B cell (primary cell): ENCODE data around the gene IGFLR1. TPM values are rescaled to one million over a fixed set of nuclear protein-coding genes. Genes with fewer than 3 reads are reported as not detected.

Experiments used
- ATAC-seq: fragments of 200-7000 bp; cut with Tn5 transposase; one replicate; pipeline ENCODE4 v1.10.0; 2021; ENCODE audit warnings: low read depth, mild to moderate bottlenecking, moderate number of reproducible peaks, moderate library complexity
- CTCF ChIA-PET: fragments of 350-600 bp; sonication (Branson Sonifier 250); formaldehyde crosslinking; loops from one replicate; lab custom pipeline; 2021; ENCODE audit warnings: antibody characterized with exemption, inconsistent platforms; lab: Charles Lee
- POLR2A ChIA-PET: fragments of 350-600 bp; sonication (Branson Sonifier 250); formaldehyde crosslinking; loops from one replicate; lab custom pipeline; 2021; ENCODE audit warnings: antibody characterized with exemption; lab: Charles Lee
- DNase-seq: peaks from one replicate; pipeline ENCODE4 v3.0.0; 2013
- H2AFZ ChIP-seq: 2 replicates; pipeline ENCODE4 v1.6.1; 2012; ENCODE audit warnings: mild to moderate bottlenecking, low read depth, low read length; ENCODE audit not compliant: insufficient read depth, poor library complexity, severe bottlenecking
- H3K27ac ChIP-seq, 2 donors: 1 replicate in 1 of 2; 2 replicates in 1 of 2; pipeline ENCODE4 v1.5.1; 2012 to 2013; ENCODE audit warnings: low read length in 2 of 2, mild to moderate bottlenecking in 2 of 2, moderate library complexity in 1 of 2
- H3K27me3 ChIP-seq, 4 experiments: fragments of 200-600 bp in 1 of 4; sonication (generic) in 1 of 4; replicated peaks in 1 of 4; 1 replicate in 2 of 4; 2 replicates in 2 of 4; pipeline versions ENCODE4 v1.6.1 to v1.7.0; 2013 to 2016; ENCODE audit warnings: low read length in 3 of 4, mild to moderate bottlenecking in 2 of 4, mixed read lengths in 1 of 4, moderate library complexity in 1 of 4; ENCODE audit not compliant: insufficient read depth in 4 of 4, control insufficient read depth in 3 of 4; ENCODE audit errors: control extremely low read depth in 1 of 4
- H3K36me3 ChIP-seq, 2 experiments: replicated peaks in 1 of 2; 1 replicate in 1 of 2; 2 replicates in 1 of 2; pipeline versions ENCODE4 v1.6.1 to v1.7.1; 2013; ENCODE audit warnings: low read length in 1 of 2; ENCODE audit not compliant: insufficient read depth in 2 of 2, control insufficient read depth in 1 of 2; ENCODE audit errors: control extremely low read depth in 1 of 2, extremely low read depth in 1 of 2
- H3K4me1 ChIP-seq, 2 donors: fragments of 200-600 bp in 1 of 2; sonication (generic) in 1 of 2; 1 replicate in 1 of 2; 2 replicates in 1 of 2; pipeline versions ENCODE4 v1.5.1 to v1.6.1; 2013 to 2017; ENCODE audit warnings: low read length in 2 of 2; ENCODE audit not compliant: control insufficient read depth in 2 of 2, insufficient read depth in 2 of 2
- H3K4me2 ChIP-seq: replicated peaks from 2 replicates; pipeline ENCODE3; 2012; ENCODE audit warnings: mild to moderate bottlenecking, low read depth, low read length; ENCODE audit not compliant: poor library complexity, severe bottlenecking
- H3K4me3 ChIP-seq, 5 experiments: fragments of 200-600 bp in 1 of 5; sonication (generic) in 1 of 5; 1 replicate in 3 of 5; 2 replicates in 2 of 5; pipeline versions ENCODE4 v1.5.1 to v1.7.0; 2011 to 2016; ENCODE audit warnings: low read length in 4 of 5, mild to moderate bottlenecking in 4 of 5, low read depth in 2 of 5, control low read depth in 1 of 5, moderate library complexity in 1 of 5; ENCODE audit not compliant: insufficient read depth in 1 of 5; ENCODE audit errors: control extremely low read depth in 1 of 5, extremely low read depth in 1 of 5
- H3K79me2 ChIP-seq: fragments of 200-600 bp; sonication (generic); one replicate; pipeline ENCODE4 v1.6.0; 2016; ENCODE audit warnings: low read length; ENCODE audit not compliant: control insufficient read depth, insufficient read depth
- H3K9ac ChIP-seq: fragments of 200-600 bp; sonication (generic); 2 replicates; pipeline ENCODE4 v1.6.1; 2017; ENCODE audit warnings: mild to moderate bottlenecking, low read length, moderate library complexity
- H3K9me3 ChIP-seq, 3 donors: one replicate each; pipeline versions ENCODE4 v1.6.1 to v1.7.1; 2013; ENCODE audit warnings: low read length in 2 of 3; ENCODE audit not compliant: control insufficient read depth in 2 of 3, insufficient read depth in 1 of 3; ENCODE audit errors: control extremely low read depth in 1 of 3
- H4K20me1 ChIP-seq: 2 replicates; pipeline ENCODE4 v1.6.0; 2012; ENCODE audit warnings: mild to moderate bottlenecking, low read length; ENCODE audit not compliant: insufficient read depth, control insufficient read depth, poor library complexity, severe bottlenecking
- H3K27ac Mint-ChIP-seq: one replicate; pipeline ENCODE4 v1.8.0; 2021; ENCODE audit warnings: mixed read lengths
- H3K27me3 Mint-ChIP-seq: one replicate; pipeline ENCODE4 v1.8.0; 2021; ENCODE audit warnings: mixed read lengths
- H3K4me1 Mint-ChIP-seq: one replicate; pipeline ENCODE4 v1.8.0; 2021; ENCODE audit warnings: mixed read lengths
- H3K4me3 Mint-ChIP-seq: one replicate; pipeline ENCODE4 v1.8.0; 2021; ENCODE audit warnings: mixed read lengths
- H3K9me3 Mint-ChIP-seq: one replicate; pipeline ENCODE4 v1.8.0; 2022; ENCODE audit warnings: mixed read lengths; ENCODE audit not compliant: insufficient read depth
- EZH2 ChIP-seq: IDR thresholded peaks from 2 replicates; pipeline ENCODE4 v1.6.1; 2012; ENCODE audit warnings: borderline replicate concordance, low read depth, mild to moderate bottlenecking, moderate library complexity, low read length; ENCODE audit not compliant: insufficient read depth, poor library complexity, severe bottlenecking
- WGBS: methylation state at CpG from one replicate; pipeline ENCODE4 v1.1.5; 2013; ENCODE audit warnings: missing lambda C conversion rate; ENCODE audit not compliant: insufficient coverage; 5-methylcytosine and 5-hydroxymethylcytosine counted together
- intact Hi-C: fragments of 100-400 bp; cut with micrococcal nuclease; formaldehyde crosslinking; loops from one replicate; pipeline ENCODE4 v1.10.0; 2022
- polyA plus RNA-seq: library from polyadenylated mRNA; depleted of rRNA; stranded (reverse); fragments of >200 nt; gene quantifications from 2 replicates; pipeline ENCODE4 v1.2.3, GENCODE V29; 2012
- total RNA-seq, 2 donors: library from RNA; stranded (reverse); fragments of 120-200 nt in 1 of 2; gene quantifications; 1 replicate in 1 of 2; 2 replicates in 1 of 2; pipeline versions ENCODE4 v1.2.3 to v1.2.4, GENCODE V29; 2013 to 2022
- TF ChIP-seq, protein P1 (sequence below): fragments of 200-600 bp; IDR thresholded peaks from one replicate; pipeline ENCODE4 v1.8.0; 2022; ENCODE audit warnings: antibody characterized with exemption, mild to moderate bottlenecking

The IGFLR1 gene
- total and polyA plus RNA-seq, 2 donors (not counting 1 experiment from before 2014, with no cell fraction given), result 130 to 245 TPM

DNA sequence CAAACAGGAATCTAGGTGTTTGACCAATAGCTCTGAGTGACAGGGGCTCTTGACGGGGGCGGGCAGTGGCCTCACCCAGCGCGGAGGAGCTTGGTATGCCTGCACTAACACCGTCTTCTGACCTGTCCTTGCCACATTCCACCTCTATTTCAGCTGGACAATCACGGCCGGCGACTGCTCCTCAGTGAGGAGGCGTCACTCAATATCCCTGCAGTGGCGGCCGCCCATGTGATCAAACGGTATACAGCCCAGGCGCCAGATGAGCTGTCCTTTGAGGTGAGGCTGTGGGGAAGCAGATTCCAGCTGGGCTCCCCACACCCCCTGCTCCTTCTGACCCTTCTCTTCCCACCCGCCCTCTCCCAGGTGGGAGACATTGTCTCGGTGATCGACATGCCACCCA lies 37.8 kb upstream of the IGFLR1 start:
- ChIA-PET POLR2A (no interaction called here), CTCF (no interaction called here)
- peaks cover 6 to 10% of the 10 kb centered on the region in 2 donors for H3K4me1 ChIP-seq
- Mint-ChIP-seq H3K4me3 (no peak overlapping the region), H3K4me1 (peaks cover 4% of the 10 kb centered on the region), H3K27ac (no peak overlapping the region), H3K27me3 (no peaks in the 10 kb centered on the region), H3K9me3 (no peaks in the 10 kb centered on the region)
- no peak overlapping the region for H3K27ac ChIP-seq
- DNase-seq, result no peak
- H3K4me3 ChIP-seq, result no peak overlapping the region
- intact Hi-C loops, result no loop called here
- no peak for ATAC-seq
- peaks cover 0 to 5% of the 10 kb centered on the region in 2 experiments for H3K36me3 ChIP-seq
- TF ChIP-seq, protein P1, sequence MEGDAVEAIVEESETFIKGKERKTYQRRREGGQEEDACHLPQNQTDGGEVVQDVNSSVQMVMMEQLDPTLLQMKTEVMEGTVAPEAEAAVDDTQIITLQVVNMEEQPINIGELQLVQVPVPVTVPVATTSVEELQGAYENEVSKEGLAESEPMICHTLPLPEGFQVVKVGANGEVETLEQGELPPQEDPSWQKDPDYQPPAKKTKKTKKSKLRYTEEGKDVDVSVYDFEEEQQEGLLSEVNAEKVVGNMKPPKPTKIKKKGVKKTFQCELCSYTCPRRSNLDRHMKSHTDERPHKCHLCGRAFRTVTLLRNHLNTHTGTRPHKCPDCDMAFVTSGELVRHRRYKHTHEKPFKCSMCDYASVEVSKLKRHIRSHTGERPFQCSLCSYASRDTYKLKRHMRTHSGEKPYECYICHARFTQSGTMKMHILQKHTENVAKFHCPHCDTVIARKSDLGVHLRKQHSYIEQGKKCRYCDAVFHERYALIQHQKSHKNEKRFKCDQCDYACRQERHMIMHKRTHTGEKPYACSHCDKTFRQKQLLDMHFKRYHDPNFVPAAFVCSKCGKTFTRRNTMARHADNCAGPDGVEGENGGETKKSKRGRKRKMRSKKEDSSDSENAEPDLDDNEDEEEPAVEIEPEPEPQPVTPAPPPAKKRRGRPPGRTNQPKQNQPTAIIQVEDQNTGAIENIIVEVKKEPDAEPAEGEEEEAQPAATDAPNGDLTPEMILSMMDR, result no peak
- TF ChIP-seq EZH2, result no peak
- peaks cover 4% of the 10 kb centered on the region for H3K79me2 ChIP-seq
- H2AFZ ChIP-seq, result no peak overlapping the region
- no peaks in the 10 kb centered on the region for H3K9me3 ChIP-seq
- no peak overlapping the region for H3K9ac ChIP-seq
- no peaks in the 10 kb centered on the region for H4K20me1 ChIP-seq
- H3K4me2 ChIP-seq, result no peak overlapping the region
- WGBS, result 100% methylated on average over 11 of the region's 16 CpGs
- H3K27me3 ChIP-seq, result no peaks in the 10 kb centered on the region

DNA sequence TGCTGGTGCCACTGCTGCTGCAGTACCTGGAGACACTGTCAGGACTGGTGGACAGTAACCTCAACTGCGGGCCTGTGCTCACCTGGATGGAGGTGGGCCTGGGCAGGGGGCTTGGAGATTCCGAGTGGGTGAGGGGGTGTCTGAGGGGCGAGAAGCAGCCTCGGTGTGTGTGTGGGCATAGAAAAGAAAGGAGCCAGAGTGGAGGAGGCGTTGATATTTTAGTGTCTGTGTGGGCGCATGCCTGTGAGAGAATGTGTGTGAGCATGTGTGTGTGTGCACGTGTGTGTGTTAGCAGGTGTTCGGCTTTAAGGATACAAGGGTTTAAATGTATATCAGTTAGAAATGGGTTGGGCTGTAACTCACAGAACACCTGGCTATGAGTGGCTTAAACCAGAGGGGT lies 36.8 kb upstream of the IGFLR1 start:
- no peak overlapping the region for H3K4me3 Mint-ChIP-seq
- no peak overlapping the region for H3K27ac Mint-ChIP-seq
- Histone ChIP-seq H3K4me1 (peaks cover 10 to 16% of the 10 kb centered on the region in 2 donors), H3K4me2 (no peak overlapping the region), H2AFZ (no peak overlapping the region), H3K4me3 (no peak overlapping the region), H3K27ac (no peak overlapping the region), H3K36me3 (peaks cover 0 to 5% of the 10 kb centered on the region in 2 experiments), H3K79me2 (peaks cover 4% of the 10 kb centered on the region), H3K9me3 (no peaks in the 10 kb centered on the region), H3K27me3 (no peaks in the 10 kb centered on the region), H4K20me1 (no peaks in the 10 kb centered on the region), H3K9ac (no peak overlapping the region)
- ATAC-seq (no peak), DNase-seq (no peak)
- WGBS, result 99% methylated on average over 8 of the region's 8 CpGs
- H3K9me3 Mint-ChIP-seq, result no peaks in the 10 kb centered on the region
- TF ChIP-seq EZH2, result no peak
- TF ChIP-seq, protein P1, result no peak
- intact Hi-C loops, result no loop called here
- peaks cover 10% of the 10 kb centered on the region for H3K4me1 Mint-ChIP-seq
- CTCF ChIA-PET, result no interaction called here
- no peaks in the 10 kb centered on the region for H3K27me3 Mint-ChIP-seq
- POLR2A ChIA-PET, result no interaction called here
